Endothelial cell of umbilical vein (primary cell): ENCODE results near the gene PDSS2. TPM values are rescaled to one million over a fixed set of nuclear protein-coding genes. Genes with fewer than 3 reads are reported as not detected.

Source experiments
- BruUV-seq: library from RNA; stranded (reverse); fragments of 400-500 nt; replicated peaks from 2 replicates; lab custom pipeline; 2021; lab: Mats Ljungman, UMichigan
- CTCF ChIA-PET: fragments of 300-600, 350-600 bp; sonication (Branson Sonifier 250); formaldehyde crosslinking; loops from one replicate; lab custom pipeline; 2021; ENCODE audit warnings: antibody characterized with exemption, inconsistent platforms; lab: Charles Lee
- POLR2A ChIA-PET: fragments of 300-600, 350-600 bp; sonication (Branson Sonifier 250); formaldehyde crosslinking; loops from one replicate; lab custom pipeline; 2021; ENCODE audit warnings: antibody characterized with exemption, inconsistent platforms; lab: Charles Lee
- DNase-seq: peaks from one replicate; pipeline ENCODE4 v3.0.0-alpha.2; 2011; ENCODE audit warnings: low read depth, low spot score
- FAIRE-seq: peaks from 2 replicates; lab custom pipeline; 2011; peaks lifted over from hg19 to GRCh38; lab: Jason Lieb, UNC
- H2AFZ ChIP-seq: 2 replicates; pipeline ENCODE4 v1.6.0; 2012; ENCODE audit warnings: low read depth, low read length, control low read depth, inconsistent platforms
- H3K27ac ChIP-seq: 2 replicates; pipeline ENCODE4 v1.5.1; 2011; ENCODE audit warnings: low read depth, mild to moderate bottlenecking, control low read depth, low read length, moderate library complexity; ENCODE audit not compliant: insufficient read depth
- H3K27me3 ChIP-seq, 2 experiments: 2 replicates each; pipeline versions ENCODE4 v1.6.0 to v1.6.1; 2011; ENCODE audit warnings: low read length in 2 of 2, mixed read lengths in 1 of 2; ENCODE audit not compliant: control insufficient read depth in 2 of 2, insufficient read depth in 2 of 2
- H3K36me3 ChIP-seq, 2 experiments: 2 replicates in 1 of 2; 3 replicates in 1 of 2; pipeline ENCODE4 v1.5.1; 2011; ENCODE audit warnings: low read length in 2 of 2, mild to moderate bottlenecking in 1 of 2, moderate library complexity in 1 of 2; ENCODE audit not compliant: control insufficient read depth in 2 of 2, insufficient read depth in 2 of 2; ENCODE audit errors: extremely low read depth in 1 of 2
- H3K4me1 ChIP-seq: 3 replicates; pipeline ENCODE4 v1.5.1; 2011; ENCODE audit warnings: mild to moderate bottlenecking, low read length; ENCODE audit not compliant: control insufficient read depth, insufficient read depth; ENCODE audit errors: extremely low read depth
- H3K4me2 ChIP-seq: 2 replicates; pipeline ENCODE4 v1.6.1; 2011; ENCODE audit warnings: low read length, control low read depth, mixed read lengths; ENCODE audit not compliant: insufficient read depth
- H3K4me3 ChIP-seq, 3 experiments: fragments of 200-600 bp in 1 of 3; sonication (generic), shearing (Covaris generic) in 1 of 3; replicated peaks in 1 of 3; 2 replicates each; pipeline ENCODE4 v1.5.1; 2011 to 2016; ENCODE audit warnings: control low read depth in 3 of 3, low read length in 3 of 3, mild to moderate bottlenecking in 2 of 3, inconsistent platforms in 1 of 3, low read depth in 1 of 3, moderate library complexity in 1 of 3; ENCODE audit not compliant: insufficient read depth in 1 of 3
- H3K79me2 ChIP-seq: 2 replicates; pipeline ENCODE4 v1.6.0; 2012; ENCODE audit warnings: low read length, inconsistent platforms; ENCODE audit not compliant: control insufficient read depth, insufficient read depth
- H3K9ac ChIP-seq: replicated peaks from 2 replicates; pipeline ENCODE3; 2011; ENCODE audit warnings: low read length, control low read depth; ENCODE audit not compliant: insufficient read depth; ENCODE audit errors: extremely low read depth
- H3K9me1 ChIP-seq: replicated peaks from 3 replicates; pipeline ENCODE4 v1.6.0; 2011; ENCODE audit warnings: mild to moderate bottlenecking, low read length; ENCODE audit not compliant: control insufficient read depth, insufficient read depth; ENCODE audit errors: extremely low read depth
- H3K9me3 ChIP-seq: replicated peaks from 2 replicates; pipeline ENCODE4 v1.5.1; 2012; ENCODE audit warnings: low read length, inconsistent platforms; ENCODE audit not compliant: control insufficient read depth, insufficient read depth
- H4K20me1 ChIP-seq: replicated peaks from 2 replicates; pipeline ENCODE3; 2011; ENCODE audit warnings: mild to moderate bottlenecking, low read length; ENCODE audit not compliant: control insufficient read depth, insufficient read depth; ENCODE audit errors: extremely low read depth
- EZH2 ChIP-seq: IDR thresholded peaks from 2 replicates; pipeline ENCODE4 v1.6.1; 2012; ENCODE audit warnings: borderline replicate concordance, low read depth, mild to moderate bottlenecking, moderate library complexity, low read length, inconsistent platforms; ENCODE audit not compliant: severe bottlenecking
- GATA2 ChIP-seq: IDR thresholded peaks from 2 replicates; pipeline ENCODE4 v1.7.0; 2011; ENCODE audit warnings: low read depth, mild to moderate bottlenecking, moderate library complexity, mixed read lengths, low read length; ENCODE audit not compliant: insufficient read length, insufficient read depth
- JUN ChIP-seq: IDR thresholded peaks from 2 replicates; pipeline ENCODE4 v1.6.1; 2011; ENCODE audit warnings: borderline replicate concordance, low read depth; ENCODE audit not compliant: insufficient read length, insufficient read depth
- MYC ChIP-seq: IDR thresholded peaks from one replicate; pipeline ENCODE4 v1.6.1; 2011; ENCODE audit warnings: mild to moderate bottlenecking, low read depth, low read length
- POLR2A ChIP-seq: IDR thresholded peaks from 2 replicates; pipeline ENCODE4 v1.6.1; 2012; ENCODE audit warnings: low read depth, mild to moderate bottlenecking, control low read depth, low read length
- dilution Hi-C: fragments of 300-500 bp; cut with MboI; formaldehyde crosslinking; loops from one replicate; pipeline ENCODE4 v1.15.0; 2019; ENCODE audit warnings: low sequenced_read_pairs; ENCODE audit not compliant: extremely low pct_ligation_motif_present
- intact Hi-C: fragments of 100-400 bp; cut with micrococcal nuclease; formaldehyde crosslinking; loops from one replicate; pipeline ENCODE4 v1.10.0; 2022
- polyA plus RNA-seq, 4 experiments: library from polyadenylated mRNA; depleted of rRNA in 3 of 4; stranded (reverse) in 3 of 4; unstranded in 1 of 4; fragments of >200 nt; gene quantifications; 2 replicates each; pipeline versions ENCODE4 v1.2.1 to v1.2.3, GENCODE V29; 2011 to 2012; ENCODE audit warnings: missing spikeins in 1 of 4
- total RNA-seq: library from RNA; stranded (reverse); gene quantifications from 2 replicates; pipeline ENCODE4 v1.2.3, GENCODE V29; 2021
- TF ChIP-seq, protein P1 (sequence below): IDR thresholded peaks from 2 replicates; pipeline ENCODE4 v1.6.1; 2011; ENCODE audit not compliant: insufficient read depth, insufficient read length

The PDSS2 gene
- total and polyA plus RNA-seq, 2 donors (not counting 3 experiments of a cell fraction or from before 2014, with no cell fraction given), result 7.6 to 9.3 TPM

DNA sequence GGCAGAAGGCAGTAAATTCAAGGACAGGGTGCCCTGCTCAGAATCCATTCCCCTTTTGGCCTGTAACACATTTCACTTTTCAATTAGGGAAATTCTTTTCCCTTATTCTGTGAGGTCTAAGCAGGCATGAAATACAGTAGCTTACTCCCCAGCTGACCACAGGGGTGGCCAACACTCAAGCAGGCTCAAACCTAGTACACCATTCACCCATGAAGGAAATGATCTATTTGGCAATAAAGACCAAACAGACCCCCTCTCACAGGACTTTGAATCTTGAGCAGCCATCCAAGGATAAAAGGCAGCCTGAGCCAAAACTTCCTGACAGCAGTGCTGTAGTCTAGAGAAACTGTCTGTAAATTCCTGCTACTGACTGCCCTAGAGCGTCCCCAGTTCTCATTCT, 17.7 kb downstream of the PDSS2 start:
- TF ChIP-seq MYC (no peak), EZH2 (no peak), JUN (no peak), GATA2 (no peak)
- TF ChIP-seq, protein P1, sequence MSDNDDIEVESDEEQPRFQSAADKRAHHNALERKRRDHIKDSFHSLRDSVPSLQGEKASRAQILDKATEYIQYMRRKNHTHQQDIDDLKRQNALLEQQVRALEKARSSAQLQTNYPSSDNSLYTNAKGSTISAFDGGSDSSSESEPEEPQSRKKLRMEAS, result no peak
- no TSS peak for BruUV-seq
- peaks cover 3% of the 10 kb centered on the region for H3K79me2 ChIP-seq
- H3K4me1 ChIP-seq, result no peaks in the 10 kb centered on the region
- DNase-seq (no peak), FAIRE-seq (no peak)
- no peaks in the 10 kb centered on the region for H3K36me3 ChIP-seq
- no peaks in the 10 kb centered on the region for H4K20me1 ChIP-seq
- no peak overlapping the region for H3K9ac ChIP-seq
- POLR2A ChIA-PET, result no interaction called here
- intact Hi-C loops, result no loop called here
- H3K4me2 ChIP-seq, result no peak overlapping the region
- H2AFZ ChIP-seq, result no peak overlapping the region
- no peaks in the 10 kb centered on the region for H3K9me1 ChIP-seq
- H3K27me3 ChIP-seq, result no peaks in the 10 kb centered on the region
- dilution Hi-C loops, result no loop called here
- CTCF ChIA-PET, result no interaction called here
- H3K27ac ChIP-seq, result no peak overlapping the region
- H3K9me3 ChIP-seq, result no peaks in the 10 kb centered on the region
- no peak overlapping the region for H3K4me3 ChIP-seq

- Histone ChIP-seq H3K27me3 (no peaks in the 10 kb centered on the region), H3K4me3 (no peak overlapping the region), H2AFZ (no peak overlapping the region), H3K27ac (no peak overlapping the region), H3K79me2 (peaks cover 3% of the 10 kb centered on the region), H3K4me2 (no peak overlapping the region), H3K9me1 (no peaks in the 10 kb centered on the region), H3K9me3 (no peaks in the 10 kb centered on the region), H3K36me3 (no peaks in the 10 kb centered on the region), H3K9ac (no peak overlapping the region), H3K4me1 (no peaks in the 10 kb centered on the region), H4K20me1 (no peaks in the 10 kb centered on the region)
- ChIA-PET POLR2A (no interaction called here), CTCF (interaction anchor here (1.4 kb wide), 1 partner anchor 18 kb away, joined by 4 read pairs; the partner anchor contains the start of gene PDSS2)
- intact Hi-C loops (no loop called here), dilution Hi-C loops (no loop called here)
- TF ChIP-seq POLR2A, result no peak
- no peak for FAIRE-seq
- DNase-seq, result no peak
- BruUV-seq, result no TSS peak
Observed at GRCh38 chr6:107440936-107441335, 18.4 kb downstream of the PDSS2 start.
